CD4-positive, alpha-beta T cell treated with Interleukin-21 for 1 hour (primary cell): ENCODE measurements around the gene UNC5A.
"Not testable (repeated sequence)": the region's sequence is repeated elsewhere in the genome, so short reads cannot be mapped to it uniquely, and the experiment has no call there.

Source experiments
- DNase-seq: peaks from one replicate; pipeline ENCODE4 v3.0.0-alpha.2; 2020

UNC5A gene

GRCh38 chr5:176866707-176867310 lies 56.5 kb downstream of the UNC5A start:
- no peak for DNase-seq

GRCh38 chr5:176868126-176868525 lies 57.8 kb downstream of the UNC5A start:
- no peak for DNase-seq

DNA sequence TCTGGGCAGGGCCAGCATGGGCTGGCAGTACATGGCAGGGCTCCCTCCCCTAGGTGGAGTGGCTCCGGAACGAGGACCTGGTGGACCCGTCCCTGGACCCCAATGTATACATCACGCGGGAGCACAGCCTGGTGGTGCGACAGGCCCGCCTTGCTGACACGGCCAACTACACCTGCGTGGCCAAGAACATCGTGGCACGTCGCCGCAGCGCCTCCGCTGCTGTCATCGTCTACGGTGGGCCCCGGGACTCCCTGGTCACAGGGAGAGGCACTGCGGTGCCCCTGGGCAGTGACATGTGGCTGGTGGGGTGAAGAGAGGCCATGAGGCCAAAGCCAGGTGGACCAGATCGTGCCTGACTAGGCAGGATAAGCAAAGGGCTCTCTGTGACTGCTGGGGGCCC lies 58.4 kb downstream of the UNC5A start:
- no peak for DNase-seq

- no peak for DNase-seq
Measured at GRCh38 chr5:176869501-176870109, 59.2 kb downstream of the UNC5A start.

DNA sequence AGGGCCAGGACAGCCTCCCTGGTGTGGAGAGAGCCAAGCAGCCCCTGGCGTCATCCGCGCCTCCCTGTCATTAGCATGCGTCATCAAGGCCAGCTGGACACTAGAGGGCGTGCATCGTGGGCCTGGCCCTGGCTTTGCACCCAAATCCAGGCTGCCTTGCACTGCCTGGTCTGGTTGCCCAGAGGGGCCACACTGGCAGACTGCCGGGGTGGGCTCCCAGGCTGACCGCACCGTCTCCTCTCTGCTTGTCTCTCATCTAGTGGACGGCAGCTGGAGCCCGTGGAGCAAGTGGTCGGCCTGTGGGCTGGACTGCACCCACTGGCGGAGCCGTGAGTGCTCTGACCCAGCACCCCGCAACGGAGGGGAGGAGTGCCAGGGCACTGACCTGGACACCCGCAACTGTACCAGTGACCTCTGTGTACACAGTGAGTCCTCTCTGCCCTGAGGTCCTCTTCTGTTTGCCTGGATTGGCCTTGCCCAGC lies 59.8 kb downstream of the UNC5A start:
- no peak for DNase-seq

GRCh38 chr5:176870644-176871043 lies 60.3 kb downstream of the UNC5A start:
- DNase-seq = not testable (repeated sequence)

DNA sequence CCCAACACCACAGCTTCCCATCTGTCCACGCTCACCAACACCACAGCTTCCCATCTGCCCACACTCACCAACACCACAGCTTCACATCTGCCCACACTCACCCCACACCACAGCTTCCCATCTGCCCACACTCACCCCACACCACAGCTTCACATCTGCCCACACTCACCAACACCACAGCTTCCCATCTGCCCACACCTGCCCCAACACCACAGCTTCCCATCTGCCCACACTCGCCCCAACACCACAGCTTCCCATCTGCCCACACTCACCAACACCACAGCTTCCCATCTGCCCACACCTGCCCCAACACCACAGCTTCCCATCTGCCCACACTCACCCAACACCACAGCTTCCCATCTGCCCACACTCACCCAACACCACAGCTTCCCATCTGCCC lies 62.2 kb downstream of the UNC5A start:
- not testable (repeated sequence) for DNase-seq

GRCh38 chr5:176873011-176873410 lies 62.7 kb downstream of the UNC5A start:
- DNase-seq = not testable (repeated sequence)

DNA sequence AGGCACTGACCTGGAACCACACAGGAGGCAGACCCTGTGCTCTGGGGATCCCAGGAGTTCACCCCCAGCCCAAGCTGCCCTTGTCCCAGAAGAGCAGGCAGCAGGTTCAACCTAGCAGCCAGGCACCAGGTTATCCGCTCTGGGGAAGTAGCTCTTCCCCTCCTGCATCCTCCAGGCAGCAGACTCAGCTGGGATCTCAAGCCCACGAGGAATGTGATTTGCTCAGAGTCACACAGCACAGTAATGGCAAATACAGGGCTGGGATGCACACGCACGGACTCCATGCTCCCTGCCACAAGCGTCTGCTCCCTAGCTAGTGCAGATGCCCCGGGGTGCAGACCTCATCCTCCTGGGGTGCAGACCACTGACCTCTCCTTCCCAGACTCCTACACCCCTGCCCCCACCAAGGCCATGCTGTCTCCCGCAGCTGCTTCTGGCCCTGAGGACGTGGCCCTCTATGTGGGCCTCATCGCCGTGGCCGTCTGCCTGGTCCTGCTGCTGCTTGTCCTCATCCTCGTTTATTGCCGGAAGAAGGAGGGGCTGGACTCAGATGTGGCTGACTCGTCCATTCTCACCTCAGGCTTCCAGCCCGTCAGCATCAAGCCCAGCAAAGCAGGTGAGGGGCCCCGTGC lies 63.3 kb downstream of the UNC5A start:
- DNase-seq = no peak

- no peak for DNase-seq
Measured at GRCh38 chr5:176874198-176874780, 63.9 kb downstream of the UNC5A start.

GRCh38 chr5:176875014-176875550 lies 64.7 kb downstream of the UNC5A start:
- no peak for DNase-seq

- DNase-seq = no peak
Measured at GRCh38 chr5:176875783-176876505, 65.6 kb downstream of the UNC5A start.

GRCh38 chr5:176876506-176877431 lies 66.4 kb downstream of the UNC5A start:
- DNase-seq = no peak

DNA sequence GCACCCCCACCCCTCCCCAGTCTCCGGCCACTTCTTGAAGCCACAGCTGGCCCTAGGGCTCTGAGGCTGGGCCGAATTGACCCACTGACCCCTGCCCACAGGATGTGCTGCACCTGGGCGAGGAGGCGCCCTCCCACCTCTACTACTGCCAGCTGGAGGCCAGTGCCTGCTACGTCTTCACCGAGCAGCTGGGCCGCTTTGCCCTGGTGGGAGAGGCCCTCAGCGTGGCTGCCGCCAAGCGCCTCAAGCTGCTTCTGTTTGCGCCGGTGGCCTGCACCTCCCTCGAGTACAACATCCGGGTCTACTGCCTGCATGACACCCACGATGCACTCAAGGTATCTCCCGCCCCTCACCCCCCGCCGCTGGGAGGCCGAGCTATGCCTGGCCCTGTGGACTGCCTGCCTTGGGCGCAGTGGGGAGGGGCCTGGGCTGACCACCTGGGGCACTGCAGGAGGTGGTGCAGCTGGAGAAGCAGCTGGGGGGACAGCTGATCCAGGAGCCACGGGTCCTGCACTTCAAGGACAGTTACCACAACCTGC lies 67.5 kb downstream of the UNC5A start:
- no peak for DNase-seq

GRCh38 chr5:176878463-176878862 lies 68.1 kb downstream of the UNC5A start:
- no peak for DNase-seq

DNA sequence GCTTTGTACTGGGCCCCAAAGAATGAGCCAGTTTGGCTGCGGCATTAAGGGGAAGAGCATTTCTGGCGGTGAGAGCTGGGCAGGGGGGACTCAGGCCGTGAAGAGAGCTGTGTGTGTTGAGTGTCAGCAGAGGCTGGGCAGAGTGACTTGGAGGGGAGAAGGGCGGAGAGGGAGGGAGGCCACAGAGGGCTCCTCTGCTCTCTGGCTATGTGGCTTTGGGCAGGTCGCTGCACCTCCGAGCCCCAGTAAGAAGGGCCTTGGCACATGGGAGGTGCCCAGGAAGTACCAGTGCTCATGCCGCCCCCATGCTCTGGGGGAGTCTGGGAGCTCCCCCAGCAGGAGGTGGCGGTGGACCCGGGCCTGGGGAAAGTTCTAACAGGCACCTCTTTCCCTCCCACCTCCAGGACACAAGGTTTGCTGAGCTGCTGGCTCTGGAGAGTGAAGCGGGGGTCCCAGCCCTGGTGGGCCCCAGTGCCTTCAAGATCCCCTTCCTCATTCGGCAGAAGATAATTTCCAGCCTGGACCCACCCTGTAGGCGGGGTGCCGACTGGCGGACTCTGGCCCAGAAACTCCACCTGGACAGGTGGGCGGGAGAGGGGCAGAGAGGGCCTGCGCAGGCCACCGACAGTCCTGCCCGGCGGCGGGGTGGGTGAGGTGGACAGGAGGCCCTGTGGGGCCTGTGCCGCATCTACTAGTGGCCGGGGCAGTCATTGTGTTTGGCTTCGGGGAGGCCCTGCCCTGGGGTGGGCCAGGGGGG lies 68.7 kb downstream of the UNC5A start:
- DNase-seq = no peak

GRCh38 chr5:176879663-176880361 lies 69.5 kb downstream of the UNC5A start:
- DNase-seq = no peak

GRCh38 chr5:176880366-176881020 lies 70.1 kb downstream of the UNC5A start:
- DNase-seq = no peak

- no peak for DNase-seq
Measured at GRCh38 chr5:176881021-176881749, 70.8 kb downstream of the UNC5A start.
